GM08714 (cell line): ENCODE data around the gene BCKDHA.
A peak's percentile ranks its signal among the peaks of the same experiment; 100 is the strongest.

Source experiments
- H3K4me3 ChIP-seq: fragments of 200-500 bp; sonication (Bioruptor generic); 2 replicates; pipeline ENCODE4 v1.5.1; 2014; ENCODE audit warnings: mild to moderate bottlenecking, low read length, inconsistent platforms
- ZNF274 ChIP-seq: IDR thresholded peaks from 2 replicates; pipeline ENCODE4 v1.6.1; 2012; ENCODE audit warnings: mild to moderate bottlenecking, low read depth, low read length

BCKDHA gene

GRCh38 chr19:41435936-41436673 is 38.5 kb downstream of the BCKDHA start:
- H3K4me3 ChIP-seq: no peak overlapping the region
- no peak for TF ChIP-seq ZNF274

GRCh38 chr19:41436674-41436951 is 39.0 kb downstream of the BCKDHA start:
- H3K4me3 ChIP-seq: no peak overlapping the region
- no peak for TF ChIP-seq ZNF274

GRCh38 chr19:41437944-41438574 is 40.4 kb downstream of the BCKDHA start:
- no peak overlapping the region for H3K4me3 ChIP-seq
- no peak for TF ChIP-seq ZNF274

GRCh38 chr19:41439441-41440222 is 42.0 kb downstream of the BCKDHA start, which contains the start of gene DMAC2:
DMAC2 (minus strand) TSS chr19:41439912; CDS start chr19:41439899, 13 bp downstream.
- TF ChIP-seq ZNF274: no peak
- peak within 1 kb of the TSS; percentile 71 for H3K4me3 ChIP-seq

GRCh38 chr19:41441321-41441945 is 43.8 kb downstream of the BCKDHA start:
- no peak overlapping the region for H3K4me3 ChIP-seq
- no peak for TF ChIP-seq ZNF274

- TF ChIP-seq ZNF274: no peak
- no peak within 1 kb of the TSS for H3K4me3 ChIP-seq
These were observed 45.1 kb downstream of the BCKDHA start, which contains the start of gene ERICH4 for GRCh38 chr19:41442473-41443355. ERICH4 (plus strand) TSS chr19:41443156; CDS start chr19:41443170, 14 bp downstream.

GRCh38 chr19:41443813-41444455 is 46.3 kb downstream of the BCKDHA start:
- TF ChIP-seq ZNF274: no peak
- no peak overlapping the region for H3K4me3 ChIP-seq

GRCh38 chr19:41445575-41445974 is 48.0 kb downstream of the BCKDHA start:
- H3K4me3 ChIP-seq: no peak overlapping the region
- TF ChIP-seq ZNF274: no peak

GRCh38 chr19:41447732-41448332 is 50.2 kb downstream of the BCKDHA start:
- no peak for TF ChIP-seq ZNF274
- no peak overlapping the region for H3K4me3 ChIP-seq

GRCh38 chr19:41449079-41449864 is 51.7 kb downstream of the BCKDHA start:
- no peak for TF ChIP-seq ZNF274
- H3K4me3 ChIP-seq: peak overlapping the region; percentile 28; the same call in 1 of the 2 replicates

- no peak for TF ChIP-seq ZNF274
- no peak overlapping the region for H3K4me3 ChIP-seq
These were observed 52.2 kb downstream of the BCKDHA start for GRCh38 chr19:41449865-41450178.
